GM11168 (cell line): ENCODE measurements around the gene PRR36.

ENCODE experiments used
- in situ Hi-C: fragments of 300-500 bp; cut with MboI; formaldehyde crosslinking; loops from one replicate; pipeline ENCODE4 v1.12.0; 2022; ENCODE audit warnings: low sequenced_read_pairs; ENCODE audit not compliant: unreplicated experiment

PRR36 gene

DNA sequence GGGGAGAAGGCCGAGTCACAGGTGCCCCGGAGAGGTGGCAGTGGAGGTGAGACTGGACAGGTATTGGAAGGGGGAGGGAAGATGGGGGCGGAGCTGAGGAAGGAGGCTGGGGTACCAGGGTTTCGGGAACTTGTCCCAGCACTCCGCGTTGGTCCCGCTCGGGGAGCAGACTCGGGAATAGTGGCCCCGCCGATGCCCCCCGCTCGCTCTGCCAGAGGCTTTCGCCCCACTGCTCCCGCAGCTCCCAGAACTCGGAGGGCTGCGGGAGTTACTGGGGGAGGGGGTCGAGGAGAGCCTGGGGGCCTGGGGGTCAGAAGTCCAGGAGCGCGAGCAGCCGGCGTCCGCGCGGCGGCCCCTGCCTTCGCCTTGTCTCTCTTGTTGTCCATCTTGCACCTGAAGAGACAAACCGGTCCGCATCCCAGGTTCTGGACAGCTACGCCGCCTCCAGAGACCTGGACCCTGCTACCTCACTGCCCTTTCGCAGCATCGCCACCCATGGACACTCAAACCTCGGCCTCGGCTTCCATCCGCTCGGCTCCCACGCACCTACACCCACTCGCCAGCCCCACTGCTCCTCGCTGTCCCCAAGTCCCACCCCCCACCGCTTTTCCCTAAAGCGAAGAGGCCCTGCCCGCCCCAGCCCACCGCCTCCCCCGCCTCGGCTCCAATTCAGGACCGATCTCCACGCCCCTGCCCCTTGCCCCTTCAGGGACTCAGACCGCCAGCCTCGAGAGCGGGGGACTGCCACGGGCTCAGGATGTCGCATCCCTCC, 700 bp downstream of the PRR36 start:
- in situ Hi-C loops = no loop called here

DNA sequence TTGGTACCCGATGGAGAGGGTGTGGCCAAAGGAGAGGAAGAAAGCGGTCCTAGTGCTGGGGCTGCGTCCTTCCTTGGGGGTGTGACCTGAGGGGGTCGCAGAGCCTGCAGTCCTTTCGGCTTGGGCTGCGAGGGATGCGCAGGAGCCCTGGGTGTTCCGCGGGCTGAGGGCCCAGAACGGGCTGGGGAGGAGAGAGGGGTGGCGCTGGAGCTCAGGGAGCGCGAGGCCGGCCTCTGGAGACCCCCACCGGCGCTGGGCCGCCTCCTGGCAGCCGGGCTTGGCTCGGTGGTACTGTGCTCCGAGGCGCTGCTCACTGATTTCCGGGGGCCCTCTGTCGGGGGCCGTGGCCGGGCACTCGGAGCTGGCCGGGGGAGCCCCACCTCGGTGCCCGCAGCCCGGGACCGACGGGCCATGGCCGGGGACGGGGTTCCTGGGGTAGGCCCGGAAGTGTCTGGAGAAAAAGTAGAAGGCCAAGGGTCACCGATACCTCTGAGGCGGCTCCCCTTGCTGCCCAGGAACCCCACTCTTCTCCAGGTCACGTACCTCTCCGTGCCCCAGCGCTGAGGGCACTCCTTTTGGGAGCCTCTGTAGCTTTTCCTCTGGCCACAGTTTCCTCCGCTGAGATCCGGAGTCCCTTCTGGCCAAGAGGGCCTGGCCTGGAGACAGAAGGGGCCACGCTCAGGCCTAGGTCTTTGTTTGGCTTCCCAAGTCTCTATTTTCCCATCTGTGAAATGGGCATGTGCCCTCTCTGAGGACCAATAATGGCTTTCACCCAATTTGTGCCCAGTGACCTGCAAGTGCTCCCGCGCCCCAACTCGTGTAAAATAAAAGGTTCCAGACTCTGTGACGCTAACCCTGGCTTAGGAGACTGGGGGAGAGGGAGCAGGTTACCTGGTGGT, 1.6 kb downstream of the PRR36 start:
- in situ Hi-C loops = no loop called here

DNA sequence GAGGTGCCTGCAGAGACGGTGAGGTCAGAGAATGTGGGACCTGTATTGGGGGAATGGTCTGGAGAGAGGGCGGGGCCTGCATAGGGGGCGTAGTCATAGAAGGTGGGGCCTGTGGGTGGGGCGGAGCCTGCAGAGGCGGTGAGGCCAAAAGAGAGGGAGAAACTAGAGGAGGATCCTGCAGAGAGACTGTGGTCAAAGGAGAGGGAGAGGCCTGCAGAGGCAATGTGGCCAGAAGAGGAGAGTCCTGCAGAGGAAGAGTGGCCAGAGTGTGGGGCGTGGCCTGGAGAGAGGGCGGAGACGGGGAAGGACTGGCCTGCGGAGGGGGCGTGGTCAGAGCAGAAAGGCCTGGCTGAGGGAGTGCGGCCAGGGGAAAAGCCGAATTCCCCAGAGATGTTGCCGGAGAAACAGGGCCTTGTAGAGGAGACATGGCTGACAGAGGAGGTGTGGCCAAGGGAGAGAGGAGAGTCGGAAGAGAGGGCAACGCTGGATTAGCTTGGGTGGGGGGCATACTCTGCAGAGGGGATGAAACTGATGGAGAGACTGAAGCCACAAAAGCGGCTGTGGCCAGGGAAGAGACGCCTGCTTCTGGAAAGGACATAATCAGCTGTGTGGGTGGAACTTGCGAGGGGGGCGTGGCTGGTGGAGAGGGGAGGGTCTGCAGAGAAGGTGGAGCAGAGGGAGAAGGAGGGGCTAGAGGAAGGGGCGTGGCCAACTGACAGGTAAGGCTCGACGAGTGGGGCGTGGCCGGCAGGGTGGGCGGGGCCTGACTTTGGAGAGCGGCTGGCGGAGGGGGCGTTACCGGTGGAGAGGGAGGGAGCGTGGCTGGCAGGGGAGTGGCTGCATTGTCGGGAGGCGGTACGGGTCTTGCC, 2.5 kb downstream of the PRR36 start:
- in situ Hi-C loops = no loop called here

DNA sequence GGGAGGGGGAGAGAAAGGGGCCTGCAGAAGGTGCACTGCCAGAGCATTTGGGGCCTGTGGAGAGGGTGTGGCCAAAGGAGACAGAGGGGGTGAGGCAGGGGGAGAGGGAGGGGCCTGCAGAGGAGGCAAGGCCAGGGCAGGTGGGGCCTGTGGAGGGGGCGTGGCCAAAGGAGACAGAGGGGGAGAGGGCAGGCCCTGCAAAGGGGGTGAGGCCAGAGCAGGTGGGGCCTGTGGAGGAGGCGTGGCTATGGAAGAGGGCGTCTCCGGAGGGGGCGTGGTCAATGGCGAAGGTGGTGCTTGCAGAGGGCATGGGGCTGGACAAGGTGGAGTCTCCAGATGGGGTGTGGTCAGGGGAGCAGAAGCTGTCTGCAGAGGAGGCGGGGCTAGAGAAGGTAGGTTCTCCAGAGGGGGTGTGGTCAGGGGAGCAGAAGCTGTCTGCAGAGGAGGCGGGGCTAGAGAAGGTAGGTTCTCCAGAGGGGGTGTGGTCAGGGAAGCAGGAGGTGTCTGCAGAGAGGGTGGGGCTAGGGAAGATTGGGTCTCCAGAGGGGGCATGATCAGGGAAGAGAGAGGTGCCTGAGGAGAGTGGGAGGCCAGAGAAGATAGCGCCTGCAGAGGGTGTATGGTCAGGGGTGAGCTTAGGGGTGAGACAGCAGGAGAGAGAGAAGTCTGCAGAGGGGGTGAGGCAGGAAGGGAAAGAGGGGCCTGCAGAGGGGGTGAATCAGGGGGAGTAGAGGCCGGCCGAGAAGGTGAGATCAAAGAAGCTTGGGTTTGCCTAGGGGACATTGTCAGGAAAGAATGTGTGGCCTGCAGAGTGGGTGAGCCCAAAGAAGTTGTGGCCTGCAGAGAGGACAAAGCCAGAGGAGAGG, 3.4 kb downstream of the PRR36 start:
- in situ Hi-C loops = no loop called here

DNA sequence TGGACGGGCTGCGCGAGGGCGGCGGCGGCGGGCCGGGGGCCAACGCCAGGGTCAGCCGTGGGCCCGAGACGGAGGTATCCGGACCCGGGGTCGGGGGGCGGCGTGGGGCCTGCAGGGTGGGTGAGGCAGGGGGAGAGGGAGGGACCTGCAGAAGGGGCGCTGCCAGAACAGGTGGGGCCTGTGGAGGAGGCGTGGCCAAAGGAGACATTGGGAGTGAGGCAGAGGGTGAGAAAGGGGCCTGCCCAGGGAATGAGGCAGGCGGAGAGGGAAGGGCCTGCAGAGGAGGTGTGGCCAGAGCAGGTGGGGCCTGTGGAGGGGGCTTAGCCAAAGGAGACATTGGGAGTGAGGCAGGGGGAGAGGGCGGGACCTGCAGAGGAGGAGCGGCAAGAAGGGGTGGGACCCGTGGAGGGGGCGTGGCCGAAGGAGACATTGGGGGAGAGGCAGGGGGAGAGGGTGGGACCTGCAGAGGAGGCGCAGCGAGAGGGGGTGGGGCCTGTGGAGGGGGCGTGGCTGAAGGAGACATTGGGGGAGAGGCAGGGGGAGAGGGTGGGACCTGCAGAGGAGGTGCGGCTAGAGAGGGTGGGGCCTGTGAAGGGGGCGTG, 4.2 kb downstream of the PRR36 start:
- in situ Hi-C loops = no loop called here

DNA sequence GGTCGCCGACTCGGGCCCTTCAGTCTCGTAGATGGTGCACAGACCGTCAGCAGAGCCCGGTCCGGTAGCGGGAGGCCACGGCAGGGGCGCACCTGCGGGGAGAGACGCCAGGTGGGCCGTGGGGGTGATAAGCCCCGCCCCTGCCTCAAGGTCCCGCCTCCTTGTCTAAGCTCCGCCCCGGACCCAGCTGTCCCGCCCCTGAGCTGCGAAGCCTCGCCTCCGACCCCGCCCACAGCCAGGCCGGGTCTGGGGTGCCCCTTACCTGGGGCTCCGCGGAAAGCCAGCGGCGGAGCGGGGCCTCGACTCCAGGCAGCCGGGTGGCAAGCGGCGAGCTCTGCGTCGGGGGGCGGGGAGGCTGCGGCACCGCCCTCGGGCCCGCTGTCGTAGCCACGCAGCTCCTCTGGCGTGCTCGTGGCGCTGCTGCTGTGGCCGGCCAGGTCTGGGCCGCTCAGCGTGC, 4.7 kb downstream of the PRR36 start:
- in situ Hi-C loops = no loop called here

DNA sequence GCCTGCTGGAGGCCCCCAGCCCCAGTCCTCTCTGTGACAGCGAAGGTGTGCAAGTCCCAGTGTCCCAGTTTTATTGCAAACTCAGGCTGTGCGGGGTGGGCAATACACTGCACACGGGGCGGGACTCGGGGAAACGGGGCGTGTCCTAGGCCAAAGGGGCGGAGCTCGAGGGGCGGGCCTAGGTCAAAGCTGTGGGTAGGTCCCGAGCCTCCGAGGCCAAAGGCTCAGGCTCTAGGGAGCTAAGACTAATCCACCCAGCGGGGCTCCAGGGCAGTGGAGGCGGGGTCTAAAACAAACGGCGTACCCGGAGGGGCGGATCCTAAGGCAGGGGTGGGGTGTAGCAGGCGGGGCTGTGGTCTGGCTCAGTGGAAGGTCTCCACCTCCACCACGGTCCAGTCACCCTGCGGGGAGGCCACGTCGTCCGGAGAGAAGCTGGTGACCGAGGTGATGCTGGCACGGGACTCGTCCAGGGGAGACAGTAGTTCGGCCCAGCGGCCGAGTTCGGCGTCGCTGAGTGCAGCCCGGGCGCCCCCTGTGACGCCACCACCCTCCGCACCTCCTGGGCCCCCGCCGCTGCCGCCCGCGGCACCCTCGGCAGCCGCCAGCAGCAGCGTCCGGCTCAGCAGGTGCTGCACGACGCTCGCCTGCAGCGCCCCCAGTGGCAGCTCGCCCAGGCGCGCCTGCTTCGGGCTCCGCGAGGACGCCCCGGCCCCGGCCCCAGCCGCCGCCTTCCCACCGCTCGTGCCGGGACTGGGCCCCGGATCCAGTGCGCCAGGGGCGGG, 5.3 kb downstream of the PRR36 start:
- in situ Hi-C loops = no loop called here

DNA sequence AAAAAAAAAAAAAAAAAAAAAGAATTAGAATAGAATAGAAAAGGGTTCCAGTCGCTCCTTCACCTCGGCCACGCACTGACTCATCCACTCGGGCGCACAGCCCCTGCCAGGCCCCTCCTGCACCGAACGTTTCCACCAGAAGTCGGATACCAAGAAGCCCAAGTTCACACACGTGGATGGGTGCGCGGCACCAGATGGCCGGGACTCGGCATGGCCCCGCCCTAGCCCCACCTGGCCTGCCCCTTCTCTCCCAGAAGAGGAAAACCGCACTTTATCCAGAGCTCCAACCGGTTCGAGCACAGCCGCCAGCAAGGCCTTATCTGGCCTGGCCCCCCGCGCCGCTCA, 5.9 kb downstream of the PRR36 start:
- in situ Hi-C loops = no loop called here

DNA sequence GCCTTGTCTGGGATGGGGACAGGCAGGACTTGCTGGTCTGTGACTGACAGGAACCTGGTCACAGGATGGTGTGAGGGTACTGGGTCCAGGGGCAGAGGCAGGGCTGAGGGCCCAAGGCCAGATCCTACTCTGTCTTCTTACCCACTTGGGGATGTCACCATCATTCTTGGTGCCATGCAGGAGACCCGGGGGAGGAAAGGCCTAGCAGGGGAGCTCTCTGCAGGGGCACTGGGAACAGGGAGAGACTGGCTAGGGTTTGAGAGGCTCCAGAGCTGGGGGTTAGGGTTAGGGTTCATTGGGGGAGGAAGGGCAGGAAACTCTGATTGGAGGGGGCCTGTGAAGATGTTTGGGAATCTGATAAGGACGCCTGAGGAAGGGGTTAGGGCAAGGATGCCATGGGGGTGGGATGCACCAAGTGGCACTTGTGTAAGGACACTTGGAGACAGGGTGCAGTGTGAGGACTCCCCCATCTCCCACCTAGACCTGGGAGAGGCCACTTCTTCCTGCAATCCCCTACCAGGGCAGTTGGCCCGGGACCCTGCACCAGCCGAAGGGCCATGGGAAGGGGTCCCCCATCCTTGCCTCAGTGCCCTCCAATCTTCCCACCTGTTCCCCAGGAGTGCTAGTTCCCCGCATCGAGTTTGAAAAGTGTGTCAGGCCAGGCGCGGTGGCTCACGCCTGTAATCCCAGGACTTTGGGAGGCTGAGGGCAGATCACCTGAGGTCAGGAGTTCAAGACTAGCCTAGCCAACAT, 6.9 kb downstream of the PRR36 start:
- in situ Hi-C loops = no loop called here

DNA sequence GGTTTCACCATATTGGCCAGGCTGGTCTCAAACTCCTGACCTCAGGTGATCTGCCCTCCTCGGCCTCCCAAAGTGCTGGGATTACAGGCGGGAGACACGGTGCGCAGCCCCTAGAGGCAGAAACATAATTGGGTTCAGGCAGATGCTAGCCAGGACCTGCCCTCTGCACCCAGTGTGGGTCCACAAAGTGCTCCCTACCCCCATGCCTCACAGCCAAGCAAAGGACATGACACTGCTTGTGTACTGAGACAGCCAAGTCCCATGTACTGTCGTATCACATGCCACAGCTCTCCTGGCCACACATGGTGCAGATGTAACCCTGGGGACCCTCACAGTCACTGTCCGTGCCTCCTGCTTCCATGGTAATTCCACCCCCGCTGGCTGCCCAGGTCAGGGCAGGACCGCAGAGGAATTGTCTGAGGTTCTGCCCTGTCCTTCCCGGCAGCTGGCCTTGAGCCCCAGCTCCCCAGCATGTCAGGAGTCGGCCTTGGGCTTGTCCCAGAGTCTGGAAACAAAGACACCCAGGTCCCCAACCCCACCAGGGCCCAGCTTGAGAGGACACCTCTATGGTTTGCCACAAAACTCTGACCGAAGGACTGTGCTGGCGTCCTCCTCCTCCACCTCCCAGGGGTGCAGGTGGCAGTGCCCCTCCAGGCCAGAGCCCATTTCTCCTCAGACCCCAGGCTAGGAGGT, 7.6 kb downstream of the PRR36 start:
- in situ Hi-C loops = no loop called here

DNA sequence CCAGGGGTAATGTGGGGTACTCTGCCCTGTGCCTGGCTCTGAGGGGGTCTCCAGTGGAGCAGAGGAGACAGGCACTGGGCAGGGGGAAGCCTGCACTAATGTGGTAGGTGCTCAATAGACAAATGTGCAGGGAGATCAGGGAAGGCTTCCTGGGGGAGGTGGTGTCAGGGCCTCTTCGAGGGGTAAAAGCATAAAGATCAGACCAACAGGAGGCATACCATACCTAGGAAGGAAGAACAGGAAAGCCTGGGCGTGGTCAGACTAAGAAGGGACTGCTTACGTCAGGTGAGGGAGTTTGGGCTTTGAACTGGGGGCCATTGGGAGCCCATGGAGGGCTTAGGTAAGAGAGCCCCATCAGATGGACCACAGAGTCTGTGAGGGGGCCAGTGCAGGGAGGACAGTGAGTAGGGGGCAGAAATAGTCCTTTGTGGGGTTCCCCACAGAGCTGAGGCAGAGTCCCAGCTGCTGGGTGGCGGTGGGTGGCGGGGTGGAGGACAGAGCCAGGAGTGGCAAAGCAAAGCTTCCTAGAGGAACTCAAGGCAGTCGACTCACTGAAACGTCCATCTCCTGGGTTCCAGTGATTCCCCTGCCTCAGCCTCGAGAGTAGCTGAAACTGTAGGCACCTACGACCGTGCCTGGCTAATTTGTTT, 8.8 kb downstream of the PRR36 start:
- in situ Hi-C loops = no loop called here

DNA sequence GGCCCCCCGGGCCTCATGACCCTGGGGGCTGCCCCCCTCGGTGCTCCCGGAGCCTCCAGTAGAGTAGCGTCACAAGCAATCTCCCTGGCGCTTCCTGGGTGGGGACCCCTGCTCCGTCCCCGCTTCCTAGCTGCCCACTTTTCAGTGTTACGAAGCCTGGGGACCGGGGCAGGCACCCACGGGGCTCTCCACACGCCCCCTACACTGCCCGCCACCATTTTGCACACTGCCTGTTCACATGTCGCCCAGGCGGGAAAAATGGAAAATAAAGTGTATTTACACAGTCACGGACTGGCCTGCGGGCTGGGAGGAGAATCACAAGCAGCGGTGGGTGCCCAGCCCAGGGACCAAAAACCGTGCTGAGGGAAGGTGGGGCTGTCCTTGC, 9.5 kb downstream of the PRR36 start:
- in situ Hi-C loops = no loop called here

DNA sequence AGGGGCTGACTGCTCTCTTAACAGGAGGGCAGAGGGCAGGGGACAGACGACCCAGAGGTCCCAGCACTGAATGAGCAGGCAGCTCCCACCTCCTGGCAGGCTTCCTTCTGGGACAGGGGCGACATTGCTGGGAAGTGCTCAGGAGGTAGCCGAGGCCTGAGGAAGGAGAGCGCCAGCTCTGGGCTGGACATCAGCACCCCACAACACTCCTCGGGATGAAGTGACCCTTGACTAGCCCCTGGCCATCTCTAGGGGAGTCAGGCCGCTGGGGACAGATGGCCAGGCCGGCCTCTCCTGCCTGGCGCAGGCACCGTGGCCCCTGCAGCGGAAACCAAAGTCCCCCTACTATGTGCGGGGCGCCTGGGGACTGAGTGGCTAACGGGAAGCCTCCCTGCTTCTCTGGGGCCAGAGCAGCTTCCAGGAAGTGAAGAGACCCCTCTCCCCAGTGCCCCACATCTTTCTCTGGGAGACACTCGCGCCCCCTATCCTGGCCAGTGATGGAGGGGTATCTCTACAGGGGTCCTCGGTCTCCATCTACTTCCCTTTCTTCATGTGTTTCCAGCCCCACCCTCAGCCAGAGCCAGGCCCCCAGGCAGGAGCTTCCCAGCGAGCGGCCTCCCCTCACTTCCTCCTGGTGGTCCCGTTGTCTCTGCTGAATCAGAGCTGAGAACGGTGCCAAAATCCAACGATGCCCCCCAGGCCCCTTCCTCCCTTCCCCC, 10.1 kb downstream of the PRR36 start:
- in situ Hi-C loops = no loop called here

DNA sequence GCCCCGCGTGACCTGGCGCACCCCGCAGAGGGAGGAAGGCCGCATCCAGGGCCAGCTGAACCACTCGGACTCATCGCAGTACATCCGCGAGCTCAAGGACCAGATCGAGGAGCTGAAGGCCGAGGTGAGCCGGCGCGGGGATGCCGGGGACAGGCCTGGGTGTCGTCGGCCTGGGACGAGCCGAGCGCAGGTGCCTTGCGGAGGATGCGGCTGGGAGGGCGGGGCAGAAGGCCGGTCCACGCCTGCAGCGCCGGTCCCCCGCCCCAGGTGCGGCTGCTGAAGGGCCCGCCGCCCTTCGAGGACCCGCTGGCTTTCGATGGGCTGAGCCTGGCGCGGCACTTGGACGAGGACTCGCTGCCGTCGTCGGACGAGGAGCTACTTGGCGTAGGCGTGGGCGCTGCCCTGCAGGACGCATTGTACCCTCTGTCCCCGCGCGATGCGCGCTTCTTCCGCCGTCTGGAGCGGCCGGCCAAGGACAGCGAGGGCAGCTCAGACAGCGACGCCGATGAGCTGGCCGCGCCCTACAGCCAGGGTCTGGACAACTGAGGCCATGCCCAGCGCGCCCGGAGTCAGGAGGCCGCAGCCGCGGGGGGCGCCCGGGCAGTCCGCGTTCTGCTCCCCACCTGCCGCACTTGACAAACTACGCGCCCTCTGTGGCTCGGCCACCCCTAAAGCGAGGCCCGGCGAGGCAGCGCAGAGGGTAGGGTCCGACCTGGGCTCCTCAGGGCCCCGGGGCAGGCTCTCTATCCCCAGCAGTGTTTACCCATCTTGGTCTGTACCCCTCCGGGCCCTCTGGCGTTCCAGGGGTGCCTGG, 10.8 kb downstream of the PRR36 start:
- in situ Hi-C loops = no loop called here

DNA sequence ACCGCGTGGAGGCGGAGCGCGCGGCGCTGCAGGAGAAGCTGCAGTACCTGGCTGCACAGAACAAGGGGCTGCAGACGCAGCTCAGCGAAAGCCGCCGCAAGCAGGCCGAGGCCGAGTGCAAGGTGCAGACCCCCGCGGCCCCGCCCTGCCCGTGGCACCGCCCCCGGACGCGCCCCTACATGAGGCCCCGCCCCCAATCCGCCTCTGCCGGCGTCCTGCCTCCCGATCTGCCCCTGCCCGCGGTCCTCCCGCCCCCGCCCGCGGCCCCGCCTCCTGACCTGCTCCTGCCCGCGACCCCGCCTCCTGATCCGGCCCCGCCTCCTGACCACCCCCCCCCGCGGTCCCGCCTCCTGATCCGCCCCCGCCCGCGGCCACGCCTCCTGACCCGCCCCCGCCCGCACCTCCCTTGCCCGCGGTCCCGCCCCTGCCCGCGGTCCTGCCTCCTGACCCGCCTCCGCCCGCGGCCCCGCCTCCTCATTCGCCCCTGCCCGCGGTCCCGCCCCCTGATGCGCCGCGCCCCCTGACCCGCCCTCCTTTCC, 11.7 kb downstream of the PRR36 start:
- in situ Hi-C loops = no loop called here
